Coronary artery (tissue), 2 donors: ENCODE data around the gene FGF4.
A peak's percentile ranks its signal among the peaks of the same experiment; 100 is the strongest.

Experiments
- DNase-seq: peaks from one replicate; pipeline ENCODE4 v3.0.0-alpha.2; 2017; ENCODE audit warnings: low spot score
- H3K27ac ChIP-seq, 2 donors: fragments of 200-600 bp; sonication (generic); one replicate each; pipeline ENCODE4 v1.5.1; 2016 to 2019
- H3K4me3 ChIP-seq: fragments of 200-600 bp; sonication (generic); 2 replicates; pipeline ENCODE4 v1.5.1; 2016; ENCODE audit warnings: mild to moderate bottlenecking, moderate library complexity
- CTCF ChIP-seq: fragments of 200-600 bp; sonication (generic); IDR thresholded peaks from one replicate; pipeline ENCODE4 v1.5.1; 2019; ENCODE audit warnings: antibody characterized with exemption

The FGF4 gene

GRCh38 chr11:69818603-69819441 lies 43.7 kb upstream of the FGF4 start, which contains the start of gene FGF3:
Gene FGF3 (minus strand): TSS chr11:69819416. CDS start chr11:69818933, 483 bp downstream.
- H3K27ac ChIP-seq: no peak within 1 kb of the TSS
- no peak for DNase-seq
- no peak for TF ChIP-seq CTCF
- H3K4me3 ChIP-seq: no peak within 1 kb of the TSS

GRCh38 chr11:69818231-69818602 lies 43.1 kb upstream of the FGF4 start:
- DNase-seq: no peak
- TF ChIP-seq CTCF: no peak
- Histone ChIP-seq H3K4me3 (peak overlapping the region; percentile 53), H3K27ac (no peak overlapping the region)

GRCh38 chr11:69817265-69818230 lies 42.4 kb upstream of the FGF4 start:
- no peak for DNase-seq
- Histone ChIP-seq H3K4me3 (peak overlapping the region; percentile 53), H3K27ac (no peak overlapping the region)
- TF ChIP-seq CTCF: no peak

GRCh38 chr11:69816671-69817070 lies 41.5 kb upstream of the FGF4 start:
- no peak for TF ChIP-seq CTCF
- Histone ChIP-seq H3K27ac (no peak overlapping the region), H3K4me3 (no peak overlapping the region)
- DNase-seq: no peak

- DNase-seq: no peak
- Histone ChIP-seq H3K27ac (no peak overlapping the region), H3K4me3 (no peak overlapping the region)
- TF ChIP-seq CTCF: no peak
These were observed 40.8 kb upstream of the FGF4 start for GRCh38 chr11:69815973-69816372.

- H3K4me3 ChIP-seq: no peak overlapping the region
These were observed 39.8 kb upstream of the FGF4 start for GRCh38 chr11:69814902-69815301.

More at GRCh38 chr11:69814902-69815301, 39.8 kb upstream of the FGF4 start:
- no peak for TF ChIP-seq CTCF
- H3K27ac ChIP-seq: no peak overlapping the region
- no peak for DNase-seq
